ENCODE data around the gene FNIP2.

GRCh38 chr4:158793021-158793420 lies 24.2 kb downstream of the FNIP2 start:
- TF ChIP-seq CTCF (conservative IDR thresholded peaks at IDR 0.05; ENCODE audit: low read depth, low read length) = no peak
- TF ChIP-seq EZH2phosphoT487 (IDR thresholded peaks at IDR 0.05; ENCODE audit: borderline replicate concordance, low read length) = no peak

Data from PC-3 (cell line).